Right lobe of liver (tissue), 6 donors: Measurements from ENCODE around the gene DOCK3. TPM values are rescaled to one million over a fixed set of nuclear protein-coding genes. Genes with fewer than 3 reads are reported as not detected.
"Not testable (repeated sequence)": the region's sequence is repeated elsewhere in the genome, so short reads cannot be mapped to it uniquely, and the experiment has no call there.

ENCODE experiments used
- ATAC-seq, 4 donors: fragments of 200-7000 bp; cut with Tn5 transposase; one replicate each; pipeline ENCODE4 v1.9.1; 2020; ENCODE audit warnings: mild to moderate bottlenecking in 4 of 4, moderate library complexity in 4 of 4
- DNase-seq, 3 donors: peaks; one replicate each; pipeline ENCODE4 v3.0.0-alpha.2; 2020
- H3K27ac ChIP-seq, 3 donors: fragments of 200-600 bp; one replicate each; pipeline ENCODE4 v1.8.0; 2022
- H3K27me3 ChIP-seq, 2 donors: fragments of 200-600 bp; one replicate each; pipeline ENCODE4 v1.8.0; 2022
- H3K36me3 ChIP-seq, 4 donors: fragments of 200-600 bp; sonication (generic) in 1 of 4; one replicate each; pipeline versions ENCODE4 v1.5.1 to v1.8.0; 2017 to 2022; ENCODE audit warnings: control low read depth in 1 of 4
- H3K4me1 ChIP-seq, 4 donors: fragments of 200-600 bp; sonication (generic) in 1 of 4; one replicate each; pipeline versions ENCODE4 v1.5.1 to v1.8.0; 2017 to 2022; ENCODE audit warnings: control low read depth in 1 of 4
- H3K4me3 ChIP-seq, 3 donors: fragments of 200-600 bp; one replicate each; pipeline ENCODE4 v1.8.0; 2022
- H3K9me3 ChIP-seq, 4 donors: fragments of 200-600 bp; sonication (generic) in 1 of 4; one replicate each; pipeline versions ENCODE4 v1.5.1 to v1.8.0; 2017 to 2022; ENCODE audit warnings: control low read depth in 1 of 4
- CTCF ChIP-seq, 4 donors: fragments of 200-600 bp in 3 of 4; fragments of 450-650 bp in 1 of 4; IDR thresholded peaks; one replicate each; pipeline versions ENCODE4 v1.5.1 to v1.8.0; 2016 to 2022; ENCODE audit warnings: antibody characterized with exemption in 4 of 4, mild to moderate bottlenecking in 2 of 4
- POLR2A ChIP-seq: fragments of 450-650 bp; IDR thresholded peaks from one replicate; pipeline ENCODE4 v1.6.1; 2017; ENCODE audit warnings: antibody characterized with exemption, mild to moderate bottlenecking
- WGBS: methylation state at CpG from one replicate; pipeline ENCODE4 v1.1.6; 2018; ENCODE audit warnings: low coverage, low lambda C conversion rate; ENCODE audit not compliant: insufficient coverage; ENCODE audit errors: missing lambda C conversion rate; 5-methylcytosine and 5-hydroxymethylcytosine counted together
- intact Hi-C, 2 donors: fragments of 100-400 bp; cut with DNase I; formaldehyde crosslinking; loops; one replicate each; pipeline versions ENCODE4 v1.11.2 to v1.14.1; 2022
- total RNA-seq, 6 experiments: library from RNA; depleted of rRNA in 2 of 6; stranded (reverse); fragments of >200 nt in 2 of 6; fragmentation: NEBNext Ultra II Directional in 3 of 6; extraction: Animal tissue kit (Norgen Biotek cat#: 25700) in 3 of 6; gene quantifications; one replicate each; pipeline versions ENCODE4 v1.1.0 to v1.2.4, GENCODE V29; 2016 to 2023
- donor health status: DM: no; HTN: yes; CAD: no.
- donor health status: DM: no; HTN: no; CAD: no.
- donor health status: DM: no; HTN: no; CAD: no.
- donor health status: DM: no; HTN: yes; CAD: no.
- donor health status: DM: no; HTN: yes; CAD: no.

The DOCK3 gene
- total RNA-seq, 6 experiments from 2014 or later: 0.04 to 0.06 (median 0.06) TPM; not detected in 3

- Histone ChIP-seq H3K9me3 (no peaks in the 10 kb centered on the region), H3K27me3 (no peaks in the 10 kb centered on the region), H3K4me3 (no peak overlapping the region), H3K36me3 (no peaks in the 10 kb centered on the region), H3K27ac (no peak overlapping the region), H3K4me1 (no peaks in the 10 kb centered on the region)
- ATAC-seq (no peak), DNase-seq (no peak)
- TF ChIP-seq POLR2A: no peak
- no peak for TF ChIP-seq CTCF (IDR thresholded peaks at IDR 0.05)
- WGBS: 78% methylated on average over 4 of the region's 4 CpGs
- intact Hi-C loops: no loop called here
Observed at GRCh38 chr3:50883755-50884154, 209.0 kb downstream of the DOCK3 start.

GRCh38 chr3:50885070-50885850, 210.5 kb downstream of the DOCK3 start:
- Histone ChIP-seq H3K4me3 (no peak overlapping the region), H3K27ac (no peak overlapping the region), H3K27me3 (no peaks in the 10 kb centered on the region), H3K36me3 (no peaks in the 10 kb centered on the region), H3K9me3 (no peaks in the 10 kb centered on the region), H3K4me1 (no peaks in the 10 kb centered on the region)
- intact Hi-C loops: no loop called here
- no peak for DNase-seq
- TF ChIP-seq CTCF (IDR thresholded peaks at IDR 0.05): no peak
- no peak for TF ChIP-seq POLR2A
- 54% methylated on average over 4 of the region's 5 CpGs for WGBS
- no peak for ATAC-seq

- Histone ChIP-seq H3K4me1 (no peaks in the 10 kb centered on the region), H3K9me3 (no peaks in the 10 kb centered on the region), H3K27ac (no peak overlapping the region), H3K27me3 (no peaks in the 10 kb centered on the region), H3K4me3 (no peak overlapping the region), H3K36me3 (no peaks in the 10 kb centered on the region)
- intact Hi-C loops: no loop called here
- DNase-seq (no peak), ATAC-seq (no peak)
- TF ChIP-seq CTCF (IDR thresholded peaks at IDR 0.05) (no peak), POLR2A (no peak)
- WGBS: 13% methylated on average over 3 of the region's 3 CpGs
Observed at GRCh38 chr3:50890688-50891344, 216.1 kb downstream of the DOCK3 start.

GRCh38 chr3:50901097-50901496, 226.4 kb downstream of the DOCK3 start:
- intact Hi-C loops, H3K36me3 ChIP-seq, ATAC-seq, H3K4me1 ChIP-seq, H3K27me3 ChIP-seq, DNase-seq, H3K9me3 ChIP-seq, H3K4me3 ChIP-seq, H3K27ac ChIP-seq: not testable (repeated sequence)
- no CpG with 5 or more reads among the region's 1 CpG for WGBS

- TF ChIP-seq POLR2A: no peak
- TF ChIP-seq CTCF (IDR thresholded peaks at IDR 0.05): no peak
- DNase-seq: no peak
- no peak for ATAC-seq
Observed at GRCh38 chr3:50912746-50913145, 238.0 kb downstream of the DOCK3 start.

More at GRCh38 chr3:50912746-50913145, 238.0 kb downstream of the DOCK3 start:
- Histone ChIP-seq H3K27ac (no peak overlapping the region), H3K9me3 (no peaks in the 10 kb centered on the region), H3K4me3 (no peak overlapping the region), H3K4me1 (no peaks in the 10 kb centered on the region), H3K27me3 (no peaks in the 10 kb centered on the region), H3K36me3 (no peaks in the 10 kb centered on the region)
- intact Hi-C loops: no loop called here
- WGBS: 73% methylated on average over 6 of the region's 6 CpGs
